GM12891 (cell line): Measurements from ENCODE around the gene NPAS2.

Source experiments
- DNase-seq: peaks from one replicate; pipeline ENCODE4 v3.0.0; 2011; ENCODE audit warnings: low spot score; ENCODE audit not compliant: insufficient read length
- FAIRE-seq: peaks from 2 replicates; lab custom pipeline; 2011; peaks lifted over from hg19 to GRCh38; lab: Jason Lieb, UNC
- PAX5 ChIP-seq: IDR thresholded peaks from 2 replicates; pipeline ENCODE4 v1.6.1; 2011; ENCODE audit warnings: low read length, moderate library complexity, mild to moderate bottlenecking; ENCODE audit not compliant: insufficient read depth, severe bottlenecking
- POLR2A ChIP-seq: IDR thresholded peaks from 2 replicates; pipeline ENCODE4 v1.6.1; 2011; ENCODE audit warnings: low read depth, low read length, control low read depth
- POLR2AphosphoS5 ChIP-seq: IDR thresholded peaks from 2 replicates; pipeline ENCODE4 v1.6.1; 2011; ENCODE audit warnings: low read depth, low read length, control low read depth
- POU2F2 ChIP-seq: IDR thresholded peaks from 2 replicates; pipeline ENCODE4 v1.6.1; 2011; ENCODE audit warnings: low read depth, mild to moderate bottlenecking, control low read depth, low read length, moderate library complexity
- SPI1 ChIP-seq: IDR thresholded peaks from 2 replicates; pipeline ENCODE4 v1.6.1; 2011; ENCODE audit warnings: low read depth, low read length, control low read depth
- TAF1 ChIP-seq: IDR thresholded peaks from 2 replicates; pipeline ENCODE4 v1.6.1; 2011; ENCODE audit warnings: low read depth, low read length, control low read depth

Gene NPAS2

DNA sequence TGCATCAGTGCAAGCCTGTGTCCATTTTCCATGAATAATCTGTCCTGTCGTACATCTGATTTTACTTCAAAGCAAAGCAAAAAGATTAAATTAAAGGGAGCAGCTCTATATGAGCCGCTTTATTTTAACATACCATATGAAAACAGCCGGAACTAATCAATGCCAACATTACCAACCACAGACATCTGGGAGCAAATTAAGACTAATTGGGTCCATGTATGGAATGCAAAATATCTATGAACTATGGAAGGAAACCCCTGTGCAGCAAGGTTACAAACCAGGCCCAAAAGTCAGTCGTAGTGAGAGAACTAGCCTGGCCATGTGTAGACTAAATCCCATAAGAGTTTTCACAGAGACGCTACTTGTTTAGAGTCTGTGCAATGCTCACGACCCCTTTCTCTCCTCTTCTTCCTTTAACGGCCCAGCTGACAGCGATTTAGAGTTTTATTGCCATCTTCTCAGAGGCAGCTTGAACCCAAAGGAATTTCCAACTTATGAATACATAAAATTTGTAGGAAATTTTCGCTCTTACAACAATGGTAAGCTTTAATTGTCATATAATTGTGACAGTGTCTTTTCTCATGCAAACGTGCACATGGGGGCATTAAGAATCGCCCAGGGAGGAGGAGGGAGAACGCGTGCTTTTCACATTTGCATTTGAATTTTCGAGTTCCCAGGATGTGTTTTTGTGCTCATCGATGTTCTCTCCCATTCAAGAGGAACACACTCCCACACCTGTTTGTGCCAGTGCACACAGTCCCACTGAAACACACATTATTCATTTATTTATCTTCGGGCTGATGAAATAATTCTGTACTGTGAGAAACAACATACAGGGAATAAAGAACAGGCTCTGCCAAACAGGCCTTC lies 129.2 kb downstream of the NPAS2 start:
- DNase-seq, result no peak
- FAIRE-seq, result no peak
- TF ChIP-seq POLR2A (no peak), SPI1 (no peak), TAF1 (no peak), POU2F2 (no peak), PAX5 (no peak), POLR2AphosphoS5 (no peak)

- TF ChIP-seq SPI1, result no peak
- TF ChIP-seq POLR2A, result no peak
- no peak for TF ChIP-seq PAX5
- TF ChIP-seq POU2F2, result no peak
- TF ChIP-seq TAF1, result no peak
- TF ChIP-seq POLR2AphosphoS5, result no peak
- no peak for FAIRE-seq
- DNase-seq, result no peak
Measured at GRCh38 chr2:100952512-100952911, 132.6 kb downstream of the NPAS2 start.

DNA sequence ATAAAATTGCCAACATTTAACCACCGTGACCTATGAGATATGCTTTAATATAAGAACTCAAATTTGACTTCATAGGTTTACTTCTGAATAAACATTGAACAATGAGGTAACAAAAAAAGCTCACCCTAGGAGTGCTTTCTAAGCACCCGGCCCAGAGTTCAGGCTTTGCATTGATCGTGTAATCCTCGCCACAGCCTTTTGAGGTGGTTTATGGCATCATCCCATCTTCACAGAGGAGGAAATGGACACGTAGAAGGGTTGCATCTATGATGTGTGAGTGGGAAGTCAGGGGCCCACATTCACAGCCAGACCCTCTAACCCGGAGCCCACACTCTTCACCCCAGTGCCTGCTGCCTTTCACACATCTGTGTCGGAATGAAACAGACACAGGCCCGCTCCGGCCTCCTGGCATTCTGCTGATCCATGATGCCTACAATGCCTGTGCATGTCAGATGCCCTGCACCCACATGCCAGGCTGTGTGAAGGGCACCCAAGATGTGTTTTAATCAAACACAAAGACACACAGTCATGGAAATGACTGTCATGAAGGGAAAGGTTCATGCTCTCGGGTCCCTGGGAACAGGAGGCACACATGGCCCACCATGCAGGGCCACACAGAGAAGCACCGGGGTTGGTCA lies 133.6 kb downstream of the NPAS2 start:
- no peak for FAIRE-seq
- TF ChIP-seq PAX5 (no peak), POU2F2 (no peak)
- DNase-seq, result no peak

DNA sequence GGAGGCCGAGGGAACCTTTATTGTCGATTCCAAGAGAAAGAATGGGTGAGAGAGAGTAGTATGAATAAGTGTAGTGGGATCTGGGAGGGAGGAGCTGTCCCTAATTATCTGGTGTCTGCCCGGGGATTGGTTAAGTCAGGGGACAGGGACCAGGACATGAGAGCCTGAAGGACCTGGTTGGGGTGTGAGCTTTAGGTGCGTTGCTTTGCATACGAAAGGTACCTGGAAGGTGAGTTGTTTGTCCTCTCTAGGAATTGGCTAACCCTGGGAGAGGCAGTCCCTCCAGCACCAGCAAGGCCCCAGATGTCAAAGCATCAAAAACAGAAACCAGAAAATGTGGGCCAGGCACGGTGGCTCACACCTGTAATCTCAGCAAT lies 134.1 kb downstream of the NPAS2 start:
- DNase-seq (no peak), FAIRE-seq (no peak)
- TF ChIP-seq POLR2AphosphoS5 (no peak), POLR2A (no peak), PAX5 (no peak)

DNA sequence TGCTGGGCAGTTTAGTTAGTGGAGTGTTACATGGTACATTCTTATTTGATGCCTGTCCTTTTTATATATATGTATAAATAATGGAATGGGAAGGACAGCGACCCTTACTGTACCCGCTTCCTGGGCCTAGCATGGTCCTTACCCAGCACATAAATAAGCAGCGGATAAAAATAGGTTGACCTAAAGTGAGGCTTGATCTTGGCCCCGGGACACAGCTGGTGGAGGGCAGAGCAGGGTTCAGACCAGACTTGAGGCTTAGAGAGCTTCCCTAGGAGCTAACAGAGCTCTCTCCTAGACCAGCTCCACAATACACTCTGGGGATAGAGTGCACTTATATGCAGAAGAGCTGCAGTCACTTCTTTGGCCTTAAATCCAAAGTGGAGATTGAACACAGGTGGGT lies 135.3 kb downstream of the NPAS2 start:
- TF ChIP-seq TAF1 (no peak), POU2F2 (no peak), SPI1 (no peak), POLR2A (no peak), POLR2AphosphoS5 (no peak), PAX5 (no peak)
- no peak for DNase-seq
- no peak for FAIRE-seq

- DNase-seq, result no peak
- no peak for FAIRE-seq
- TF ChIP-seq PAX5, result no peak
- no peak for TF ChIP-seq POLR2AphosphoS5
- TF ChIP-seq SPI1, result no peak
- no peak for TF ChIP-seq POLR2A
- no peak for TF ChIP-seq POU2F2
- no peak for TF ChIP-seq TAF1
Measured at GRCh38 chr2:100956081-100956480, 136.1 kb downstream of the NPAS2 start.

DNA sequence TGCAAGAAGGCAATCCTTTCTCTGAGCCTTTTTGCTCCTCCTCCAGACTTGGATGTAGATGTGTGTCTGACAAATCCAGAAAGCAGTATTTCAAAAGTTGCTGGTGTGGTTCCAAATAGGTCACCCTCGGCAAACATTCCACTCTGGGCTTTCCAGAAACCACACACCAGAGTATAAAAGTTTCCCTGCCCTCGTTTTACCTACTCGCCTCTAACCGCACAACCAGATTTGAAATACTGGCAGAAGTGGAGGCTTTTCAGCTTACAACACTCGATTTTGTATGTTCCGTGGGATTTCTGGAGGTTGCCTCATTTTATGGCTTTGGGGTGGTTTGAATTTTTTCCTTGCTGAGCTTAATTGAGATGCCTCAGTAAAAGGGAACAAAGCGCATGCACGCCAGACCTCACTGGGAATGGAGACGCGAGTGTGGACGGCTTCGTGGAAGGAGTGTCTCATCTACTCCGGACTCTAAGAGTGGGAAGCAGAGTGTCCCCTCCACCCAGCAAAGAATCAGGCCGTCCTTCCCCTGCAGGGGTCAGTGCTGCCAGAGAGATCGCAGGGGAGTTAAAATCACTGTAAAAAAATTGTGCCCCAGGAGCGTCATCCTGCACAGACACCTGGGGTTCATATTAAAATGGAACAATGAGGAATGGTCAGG lies 138.2 kb downstream of the NPAS2 start:
- no peak for DNase-seq
- TF ChIP-seq POLR2A (no peak), PAX5 (no peak), SPI1 (no peak), TAF1 (no peak), POU2F2 (no peak), POLR2AphosphoS5 (no peak)
- FAIRE-seq, result no peak

GRCh38 chr2:100959225-100959880 lies 139.4 kb downstream of the NPAS2 start:
- DNase-seq (no peak), FAIRE-seq (no peak)
- no peak for TF ChIP-seq SPI1
- TF ChIP-seq PAX5, result no peak
- no peak for TF ChIP-seq POU2F2
- no peak for TF ChIP-seq TAF1
- TF ChIP-seq POLR2AphosphoS5, result no peak
- no peak for TF ChIP-seq POLR2A

GRCh38 chr2:100960688-100961087 lies 140.7 kb downstream of the NPAS2 start:
- no peak for FAIRE-seq
- TF ChIP-seq TAF1 (no peak), POLR2A (no peak), POU2F2 (no peak), POLR2AphosphoS5 (no peak), SPI1 (no peak), PAX5 (no peak)
- no peak for DNase-seq
